Gastrocnemius medialis (tissue), 4 donors: Measurements from ENCODE around the gene P4HTM. TPM values are rescaled to one million over a fixed set of nuclear protein-coding genes. Genes with fewer than 3 reads are reported as not detected.

Source experiments
- ATAC-seq, 2 donors: fragments of 150-250 bp; one replicate each; pipeline ENCODE4 v1.9.1; 2016
- DNase-seq, 2 donors: peaks; one replicate each; pipeline ENCODE4 v3.0.0-alpha.2; 2019
- H3K27ac ChIP-seq, 4 donors: fragments of 200-600 bp; sonication (generic); 1 replicate in 1 of 4; 2 replicates in 3 of 4; pipeline ENCODE4 v1.5.1; 2016 to 2018; ENCODE audit warnings: mild to moderate bottlenecking in 2 of 4, moderate library complexity in 1 of 4
- H3K27me3 ChIP-seq, 3 donors: fragments of 200-600 bp; sonication (generic) in 2 of 3; 1 replicate in 1 of 3; 2 replicates in 2 of 3; pipeline versions ENCODE4 v1.5.1 to v1.6.0; 2016 to 2019; ENCODE audit warnings: mild to moderate bottlenecking in 1 of 3, moderate library complexity in 1 of 3
- H3K36me3 ChIP-seq, 2 donors: fragments of 200-600 bp; sonication (generic) in 1 of 2; one replicate each; pipeline ENCODE4 v1.5.1; 2017 to 2018
- H3K4me1 ChIP-seq, 2 donors: fragments of 200-600 bp; sonication (generic) in 1 of 2; one replicate each; pipeline ENCODE4 v1.5.1; 2016 to 2017; ENCODE audit warnings: mild to moderate bottlenecking in 2 of 2
- H3K4me3 ChIP-seq, 4 donors: fragments of 200-600 bp; sonication (generic) in 3 of 4; 1 replicate in 1 of 4; 2 replicates in 3 of 4; pipeline ENCODE4 v1.5.1; 2016 to 2019; ENCODE audit warnings: mild to moderate bottlenecking in 2 of 4
- H3K9me3 ChIP-seq, 3 donors: fragments of 200-600 bp; sonication (generic) in 2 of 3; 1 replicate in 1 of 3; 2 replicates in 2 of 3; pipeline ENCODE4 v1.5.1; 2016 to 2019
- POLR2A ChIP-seq, 2 donors: fragments of 450-650 bp; IDR thresholded peaks; one replicate each; pipeline ENCODE4 v1.6.1; 2017; ENCODE audit warnings: antibody characterized with exemption in 2 of 2, mild to moderate bottlenecking in 2 of 2, moderate library complexity in 2 of 2
- in situ Hi-C, 4 donors: fragments of 200-750 bp; cut with MboI; loops; one replicate each; pipeline versions ENCODE4 v1.15.0 to v1.8.0; 2017; ENCODE audit warnings: low sequenced_read_pairs in 4 of 4
- intact Hi-C: fragments of 100-400 bp; cut with DNase I; formaldehyde crosslinking; loops from one replicate; pipeline ENCODE4 v1.15.1; 2023; ENCODE audit warnings: low total_unique reads
- total RNA-seq, 4 donors: library from RNA; depleted of rRNA; stranded (reverse); fragments of >200 nt; gene quantifications; one replicate each; pipeline versions ENCODE4 v1.1.0 to v1.2.3, GENCODE V29; 2016
- TF ChIP-seq, protein P1 (sequence below), 5 experiments: fragments of 450-650 bp in 3 of 5; fragments of 200-600 bp in 2 of 5; sonication (generic) in 2 of 5; IDR thresholded peaks in 4 of 5; conservative IDR thresholded peaks in 1 of 5; 1 replicate in 4 of 5; 2 replicates in 1 of 5; pipeline ENCODE4 v1.5.1; 2016 to 2019; ENCODE audit warnings: antibody characterized with exemption in 5 of 5, mild to moderate bottlenecking in 3 of 5, moderate library complexity in 3 of 5

P4HTM gene
- total RNA-seq, 4 donors from 2014 or later: 13.6 to 21.7 (median 20.3) TPM

DNA sequence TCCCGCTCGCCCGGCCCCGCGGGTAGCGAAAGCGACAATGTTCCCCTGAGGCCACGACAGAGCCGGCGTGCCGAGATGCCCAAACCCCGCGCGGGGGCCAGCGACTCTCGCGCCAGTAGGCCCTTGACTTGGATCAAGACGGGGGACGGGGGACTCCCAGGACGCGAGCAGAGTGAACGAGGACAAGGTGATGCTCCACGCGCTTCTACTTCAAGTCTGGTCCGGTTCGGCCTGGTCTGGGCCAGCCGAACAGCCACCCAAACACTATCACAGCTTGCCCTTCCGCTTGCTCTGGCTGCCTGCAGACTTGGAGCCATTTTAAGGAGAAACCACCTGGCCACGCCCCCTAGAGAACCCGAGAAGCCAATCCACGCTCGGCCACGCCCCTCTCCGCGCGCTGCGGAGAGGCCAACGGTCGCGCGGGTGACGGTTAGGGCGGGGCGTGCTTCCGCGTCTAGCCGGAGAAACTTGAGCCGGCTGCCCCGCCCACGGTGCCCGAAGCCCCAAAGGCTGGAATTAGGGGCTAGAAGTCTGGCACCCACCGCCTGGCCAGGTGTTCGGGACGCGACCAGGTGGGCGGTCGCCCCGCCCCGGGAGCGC lies 31.3 kb downstream of the P4HTM start:
- intact Hi-C loops (loop anchor here (1.0 to 5.0 kb wide), 4 partner anchors 14 to 651 kb away; partner anchors contain the start of genes APEH, LAMB2, QRICH1 and WDR6), in situ Hi-C loops (no loop called here)
- Histone ChIP-seq H3K27ac (peak overlapping the region; percentile 97 to 100 (median 98)), H3K4me3 (peak overlapping the region; percentile 77 to 97 (median 90)), H3K36me3 (peaks cover 0 to 35% of the 10 kb centered on the region in 2 donors), H3K4me1 (peaks cover 42 to 51% of the 10 kb centered on the region in 2 donors), H3K27me3 (no peaks in the 10 kb centered on the region), H3K9me3 (no peaks in the 10 kb centered on the region)
- peak; percentile 98 for DNase-seq
- peak; percentile 79 to 83 for ATAC-seq
- peak; percentile 93 to 99 for TF ChIP-seq POLR2A (IDR thresholded peaks at IDR 0.05)
- TF ChIP-seq, protein P1, sequence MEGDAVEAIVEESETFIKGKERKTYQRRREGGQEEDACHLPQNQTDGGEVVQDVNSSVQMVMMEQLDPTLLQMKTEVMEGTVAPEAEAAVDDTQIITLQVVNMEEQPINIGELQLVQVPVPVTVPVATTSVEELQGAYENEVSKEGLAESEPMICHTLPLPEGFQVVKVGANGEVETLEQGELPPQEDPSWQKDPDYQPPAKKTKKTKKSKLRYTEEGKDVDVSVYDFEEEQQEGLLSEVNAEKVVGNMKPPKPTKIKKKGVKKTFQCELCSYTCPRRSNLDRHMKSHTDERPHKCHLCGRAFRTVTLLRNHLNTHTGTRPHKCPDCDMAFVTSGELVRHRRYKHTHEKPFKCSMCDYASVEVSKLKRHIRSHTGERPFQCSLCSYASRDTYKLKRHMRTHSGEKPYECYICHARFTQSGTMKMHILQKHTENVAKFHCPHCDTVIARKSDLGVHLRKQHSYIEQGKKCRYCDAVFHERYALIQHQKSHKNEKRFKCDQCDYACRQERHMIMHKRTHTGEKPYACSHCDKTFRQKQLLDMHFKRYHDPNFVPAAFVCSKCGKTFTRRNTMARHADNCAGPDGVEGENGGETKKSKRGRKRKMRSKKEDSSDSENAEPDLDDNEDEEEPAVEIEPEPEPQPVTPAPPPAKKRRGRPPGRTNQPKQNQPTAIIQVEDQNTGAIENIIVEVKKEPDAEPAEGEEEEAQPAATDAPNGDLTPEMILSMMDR (IDR thresholded peaks at IDR 0.05 in 4 of 5, conservative IDR thresholded peaks at IDR 0.05 in 1 of 5): no peak

DNA sequence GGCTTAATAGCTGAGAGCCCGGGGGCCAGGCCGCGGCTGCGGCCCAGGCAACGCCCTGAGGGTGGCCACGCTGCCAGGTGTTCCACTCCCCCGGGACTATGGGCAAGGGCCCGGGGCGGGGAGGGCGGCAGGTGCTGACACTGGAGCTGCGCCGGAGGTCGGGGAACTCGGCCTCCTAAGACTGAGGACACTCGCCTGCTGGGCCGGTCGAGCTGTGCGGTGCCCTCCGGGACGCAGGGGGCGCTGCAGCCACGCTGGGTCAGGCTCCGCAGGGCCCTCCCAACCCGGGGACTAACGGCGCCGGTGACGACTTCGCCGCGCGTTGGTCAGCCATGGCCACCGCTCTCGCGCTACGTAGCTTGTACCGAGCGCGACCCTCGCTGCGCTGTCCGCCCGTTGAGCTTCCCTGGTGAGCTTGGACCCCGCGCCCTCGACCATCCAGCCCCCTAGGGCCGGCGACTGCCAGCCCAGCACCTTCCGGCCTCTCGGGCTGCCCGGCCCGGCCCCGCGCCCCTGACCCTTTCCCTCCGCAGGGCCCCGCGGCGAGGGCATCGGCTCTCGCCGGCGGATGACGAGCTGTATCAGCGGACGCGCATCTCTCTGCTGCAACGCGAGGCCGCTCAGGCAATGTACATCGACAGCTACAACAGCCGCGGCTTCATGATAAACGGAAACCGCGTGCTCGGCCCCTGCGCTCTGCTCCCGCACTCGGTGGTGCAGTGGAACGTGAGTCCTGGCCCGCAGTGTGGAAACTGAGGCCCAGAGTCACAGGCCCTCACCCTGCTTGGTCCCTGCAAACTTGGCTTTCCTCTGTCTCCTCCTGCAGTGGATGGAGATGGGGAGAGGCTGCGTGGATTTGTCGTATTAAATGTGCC lies 32.0 kb downstream of the P4HTM start, which contains the start of gene NDUFAF3:
Gene NDUFAF3, plus strand, starts transcription at position 309 of the 875 bp plus-strand sequence. Its CDS starts 24 bp downstream, at position 333.
- Histone ChIP-seq H3K4me3 (peak within 1 kb of the TSS; percentile 77 to 97 (median 90)), H3K36me3 (peaks cover 0 to 40% of the 10 kb centered on the region in 2 donors), H3K9me3 (no peaks in the 10 kb centered on the region), H3K4me1 (peaks cover 42 to 51% of the 10 kb centered on the region in 2 donors), H3K27me3 (no peaks in the 10 kb centered on the region), H3K27ac (peak within 1 kb of the TSS; percentile 97 to 100 (median 98))
- peak; percentile 76 to 79 for ATAC-seq
- TF ChIP-seq, protein P1 (IDR thresholded peaks at IDR 0.05 in 4 of 5, conservative IDR thresholded peaks at IDR 0.05 in 1 of 5): peak; percentile 96 to 99 (median 99)
- TF ChIP-seq POLR2A (IDR thresholded peaks at IDR 0.05): peak in 1 of 2 donors; percentile 87
- in situ Hi-C loops: no loop called here
- peak; percentile 91 to 95 for DNase-seq
- intact Hi-C loops: loop anchor here (1.0 to 5.0 kb wide), 4 partner anchors 15 to 650 kb away; partner anchors contain the start of genes APEH, LAMB2, QRICH1 and WDR6

DNA sequence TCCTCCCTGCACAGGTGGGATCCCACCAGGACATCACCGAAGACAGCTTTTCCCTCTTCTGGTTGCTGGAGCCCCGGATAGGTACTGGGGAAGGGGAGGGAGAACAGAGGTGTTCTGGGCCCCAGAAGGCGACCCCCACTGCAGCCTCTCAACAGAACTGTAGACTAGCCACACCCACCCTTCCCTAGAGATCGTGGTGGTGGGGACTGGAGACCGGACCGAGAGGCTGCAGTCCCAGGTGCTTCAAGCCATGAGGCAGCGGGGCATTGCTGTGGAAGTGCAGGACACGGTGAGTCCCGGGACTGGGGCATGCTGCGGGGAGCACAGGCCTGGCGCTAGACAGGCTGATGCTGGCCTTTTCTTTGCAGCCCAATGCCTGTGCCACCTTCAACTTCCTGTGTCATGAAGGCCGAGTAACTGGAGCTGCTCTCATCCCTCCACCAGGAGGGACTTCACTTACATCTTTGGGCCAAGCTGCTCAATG lies 32.7 kb downstream of the P4HTM start:
- Histone ChIP-seq H3K9me3 (no peaks in the 10 kb centered on the region), H3K36me3 (peaks cover 0 to 47% of the 10 kb centered on the region in 2 donors), H3K27me3 (no peaks in the 10 kb centered on the region), H3K27ac (peak overlapping the region; percentile 97 to 100 (median 98)), H3K4me3 (peak overlapping the region; percentile 77 to 97 (median 90)), H3K4me1 (peaks cover 36 to 50% of the 10 kb centered on the region in 2 donors)
- intact Hi-C loops (loop anchor here (5.0 kb wide), 2 partner anchors 110 to 650 kb away; partner anchors contain the start of genes APEH and LAMB2), in situ Hi-C loops (no loop called here)
- no peak for TF ChIP-seq POLR2A (IDR thresholded peaks at IDR 0.05)
- TF ChIP-seq, protein P1 (IDR thresholded peaks at IDR 0.05 in 4 of 5, conservative IDR thresholded peaks at IDR 0.05 in 1 of 5): no peak
- no peak for ATAC-seq
- DNase-seq: no peak

DNA sequence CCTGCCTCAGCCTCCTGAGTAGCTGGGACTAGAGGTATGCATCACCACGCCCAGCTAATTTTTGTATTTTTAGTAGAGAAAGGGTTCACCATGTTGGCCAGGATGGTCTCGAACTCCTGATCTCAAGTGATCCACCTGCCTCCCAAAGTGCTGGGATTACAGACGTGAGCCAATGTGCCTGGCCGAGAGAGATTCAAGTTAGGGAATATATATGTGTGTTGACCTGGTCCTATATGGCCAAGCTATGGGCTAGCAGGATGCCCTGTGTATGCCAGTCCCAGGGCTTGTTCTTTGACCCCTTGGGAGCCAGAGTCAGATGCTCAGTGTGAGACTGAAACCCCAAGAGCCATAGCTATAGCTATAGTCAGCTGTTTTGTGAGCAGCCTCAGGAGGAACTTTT lies 33.7 kb downstream of the P4HTM start:
- no peak overlapping the region for H3K4me3 ChIP-seq
- DNase-seq (no peak), ATAC-seq (no peak)
- intact Hi-C loops: loop anchor here (5.0 kb wide), 2 partner anchors 109 to 649 kb away; partner anchors contain the start of genes APEH and LAMB2
- in situ Hi-C loops: no loop called here
- peaks cover 0 to 52% of the 10 kb centered on the region in 2 donors for H3K36me3 ChIP-seq
- peaks cover 46 to 57% of the 10 kb centered on the region in 2 donors for H3K4me1 ChIP-seq
- peak overlapping the region in 1 of 4 donors; percentile 100 for H3K27ac ChIP-seq
- TF ChIP-seq POLR2A (IDR thresholded peaks at IDR 0.05): no peak
- TF ChIP-seq, protein P1 (IDR thresholded peaks at IDR 0.05 in 4 of 5, conservative IDR thresholded peaks at IDR 0.05 in 1 of 5): no peak
- no peaks in the 10 kb centered on the region for H3K9me3 ChIP-seq
- H3K27me3 ChIP-seq: no peaks in the 10 kb centered on the region
